HepG2 (cell line): ENCODE measurements around the gene LONP1. TPM values are rescaled to one million over a fixed set of nuclear protein-coding genes. Genes with fewer than 3 reads are reported as not detected.

ENCODE experiments used
- polyA plus RNA-seq, 8 experiments: library from polyadenylated mRNA; depleted of rRNA in 3 of 8; stranded (reverse) in 7 of 8; unstranded in 1 of 8; fragments of >200 nt; fragmentation: Illumina TruSeq in 4 of 8; extraction: Trizol in 4 of 8; gene quantifications; 2 replicates each; pipeline versions ENCODE4 v1.2.1 to v1.2.3, GENCODE V29; 2011 to 2016; ENCODE audit warnings: low read depth in 4 of 8, missing spikeins in 1 of 8, mixed read lengths in 1 of 8; ENCODE audit not compliant: insufficient read depth in 1 of 8
- total RNA-seq, 5 experiments: library from RNA; depleted of rRNA; stranded (reverse); fragments of >200 nt; fragmentation: Illumina TruSeq; extraction: Trizol; gene quantifications; 2 replicates each; pipeline ENCODE4 v1.2.3, GENCODE V29; 2016; ENCODE audit warnings: low read depth in 1 of 5

The LONP1 gene
- total and polyA plus RNA-seq, 2 of the 13 experiments (the other 11 are each of a cell fraction or from before 2014, with no cell fraction given) = 59.5 to 76.8 TPM

Other genes starting within 250 kb of the LONP1 start
- 0.04 and 0.33 TPM in 2 replicates for gene TINCR, start 152.2 kb downstream of the LONP1 start, total RNA-seq (2016; rRNA removed; fragmentation: Illumina TruSeq; extraction: Trizol)
- gene TINCR, start 152.2 kb downstream of the LONP1 start, polyA plus RNA-seq (2011; rRNA removed) = 0.17 and 0.30 TPM in 2 replicates
- gene SAFB2, start 97.4 kb downstream of the LONP1 start, total RNA-seq (2016; rRNA removed; fragmentation: Illumina TruSeq; extraction: Trizol) = 22.9 and 31.5 TPM in 2 replicates
- 11.2 and 16.8 TPM in 2 replicates for gene SAFB2, start 97.4 kb downstream of the LONP1 start, polyA plus RNA-seq (2011; rRNA removed)
- 28.4 and 43.4 TPM in 2 replicates for gene SAFB, start 97.1 kb downstream of the LONP1 start, total RNA-seq (2016; rRNA removed; fragmentation: Illumina TruSeq; extraction: Trizol)
- 21.0 and 27.2 TPM in 2 replicates for gene SAFB, start 97.1 kb downstream of the LONP1 start, polyA plus RNA-seq (2011; rRNA removed)
- gene MICOS13, start 39.6 kb downstream of the LONP1 start, total RNA-seq (2016; rRNA removed; fragmentation: Illumina TruSeq; extraction: Trizol) = 35.4 and 37.9 TPM in 2 replicates
- gene MICOS13, start 39.6 kb downstream of the LONP1 start, polyA plus RNA-seq (2011; rRNA removed) = 28.8 and 40.0 TPM in 2 replicates
- 2.8 TPM in 2 replicates for gene HSD11B1L, start 39.1 kb downstream of the LONP1 start, total RNA-seq (2016; rRNA removed; fragmentation: Illumina TruSeq; extraction: Trizol)
- 3.9 and 4.6 TPM in 2 replicates for gene HSD11B1L, start 39.1 kb downstream of the LONP1 start, polyA plus RNA-seq (2011; rRNA removed)
- 706 and 763 TPM in 2 replicates for gene RPL36, start 29.9 kb downstream of the LONP1 start, total RNA-seq (2016; rRNA removed; fragmentation: Illumina TruSeq; extraction: Trizol)
- gene RPL36, start 29.9 kb downstream of the LONP1 start, polyA plus RNA-seq (2011; rRNA removed) = 740 and 962 TPM in 2 replicates
- gene CATSPERD, start 491 bp upstream of the LONP1 start, total RNA-seq (2016; rRNA removed; fragmentation: Illumina TruSeq; extraction: Trizol) = not detected in 2 replicates
- gene CATSPERD, start 491 bp upstream of the LONP1 start, polyA plus RNA-seq (2011; rRNA removed) = 0.04 TPM in 1 of 2 replicates, not detected in the other
- 0.77 and 2.3 TPM in 2 replicates for gene PRR22, start 64.6 kb upstream of the LONP1 start, total RNA-seq (2016; rRNA removed; fragmentation: Illumina TruSeq; extraction: Trizol)
- gene PRR22, start 64.6 kb upstream of the LONP1 start, polyA plus RNA-seq (2011; rRNA removed) = 0.84 and 1.0 TPM in 2 replicates
- gene DUS3L, start 71.0 kb upstream of the LONP1 start, total RNA-seq (2016; rRNA removed; fragmentation: Illumina TruSeq; extraction: Trizol) = 20.6 and 25.1 TPM in 2 replicates
- 13.3 and 15.6 TPM in 2 replicates for gene DUS3L, start 71.0 kb upstream of the LONP1 start, polyA plus RNA-seq (2011; rRNA removed)
- 3.2 and 4.1 TPM in 2 replicates for gene NRTN, start 84.9 kb upstream of the LONP1 start, total RNA-seq (2016; rRNA removed; fragmentation: Illumina TruSeq; extraction: Trizol)
- gene NRTN, start 84.9 kb upstream of the LONP1 start, polyA plus RNA-seq (2011; rRNA removed) = 5.3 and 7.3 TPM in 2 replicates
- gene FUT6, start 119.6 kb upstream of the LONP1 start, total RNA-seq (2016; rRNA removed; fragmentation: Illumina TruSeq; extraction: Trizol) = 5.0 and 8.2 TPM in 2 replicates
- gene FUT6, start 119.6 kb upstream of the LONP1 start, polyA plus RNA-seq (2011; rRNA removed) = 27.7 and 53.3 TPM in 2 replicates
- 0.20 and 0.53 TPM in 2 replicates for gene FUT3, start 131.3 kb upstream of the LONP1 start, total RNA-seq (2016; rRNA removed; fragmentation: Illumina TruSeq; extraction: Trizol)
- gene FUT3, start 131.3 kb upstream of the LONP1 start, polyA plus RNA-seq (2011; rRNA removed) = 1.1 and 1.6 TPM in 2 replicates
- not detected in 2 replicates for gene FUT5, start 150.4 kb upstream of the LONP1 start, total RNA-seq (2016; rRNA removed; fragmentation: Illumina TruSeq; extraction: Trizol)
- gene FUT5, start 150.4 kb upstream of the LONP1 start, polyA plus RNA-seq (2011; rRNA removed) = 0.03 and 0.10 TPM in 2 replicates
- gene NDUFA11, start 183.6 kb upstream of the LONP1 start, total RNA-seq (2016; rRNA removed; fragmentation: Illumina TruSeq; extraction: Trizol) = 378 and 396 TPM in 2 replicates
- gene NDUFA11, start 183.6 kb upstream of the LONP1 start, polyA plus RNA-seq (2011; rRNA removed) = 286 and 302 TPM in 2 replicates
- 1.2 and 2.4 TPM in 2 replicates for gene VMAC, start 184.7 kb upstream of the LONP1 start, total RNA-seq (2016; rRNA removed; fragmentation: Illumina TruSeq; extraction: Trizol)
- gene VMAC, start 184.7 kb upstream of the LONP1 start, polyA plus RNA-seq (2011; rRNA removed) = 2.4 and 3.1 TPM in 2 replicates
- gene CAPS, start 194.1 kb upstream of the LONP1 start, total RNA-seq (2016; rRNA removed; fragmentation: Illumina TruSeq; extraction: Trizol) = 1.7 and 3.1 TPM in 2 replicates
- 3.1 and 4.5 TPM in 2 replicates for gene CAPS, start 194.1 kb upstream of the LONP1 start, polyA plus RNA-seq (2011; rRNA removed)